Measurements from ENCODE around the gene GLRX2. TPM values are rescaled to one million over a fixed set of nuclear protein-coding genes. Genes with fewer than 3 reads are reported as not detected.
A peak's percentile ranks its signal among the peaks of the same experiment; 100 is the strongest.
"Not testable (repeated sequence)": the region's sequence is repeated elsewhere in the genome, so short reads cannot be mapped to it uniquely, and the experiment has no call there.

GLRX2 gene
- polyA plus RNA-seq (2014; cell fraction: cytosol; rRNA removed): 13.9 and 14.7 TPM in 2 replicates
- 12.5 and 22.0 TPM in 2 replicates for polyA plus RNA-seq (2014; cell fraction: nucleus; rRNA removed)

GRCh38 chr1:193104907-193105820, at the start of gene GLRX2:
Gene GLRX2, minus strand, starts transcription at chr1:193105414. Its CDS starts 32 bp downstream, at chr1:193105382.
- peak; percentile 80 for DNase-seq (ENCODE audit: low spot score)

GRCh38 chr1:193144999-193145398, 39.8 kb upstream of the GLRX2 start:
- DNase-seq (ENCODE audit: low spot score): no peak

GRCh38 chr1:193144361-193144938, 39.2 kb upstream of the GLRX2 start:
- no peak for DNase-seq (ENCODE audit: low spot score)

GRCh38 chr1:193143285-193143684, 38.1 kb upstream of the GLRX2 start:
- DNase-seq (ENCODE audit: low spot score): no peak

GRCh38 chr1:193142409-193142808, 37.2 kb upstream of the GLRX2 start:
- no peak for DNase-seq (ENCODE audit: low spot score)

- no peak for DNase-seq (ENCODE audit: low spot score)
Observed at GRCh38 chr1:193141804-193142203, 36.6 kb upstream of the GLRX2 start.

GRCh38 chr1:193140254-193140653, 35.0 kb upstream of the GLRX2 start:
- no peak for DNase-seq (ENCODE audit: low spot score)

- no peak for DNase-seq (ENCODE audit: low spot score)
Observed at GRCh38 chr1:193131266-193131860, 26.1 kb upstream of the GLRX2 start.

- no peak for DNase-seq (ENCODE audit: low spot score)
Observed at GRCh38 chr1:193125369-193125768, 20.2 kb upstream of the GLRX2 start.

GRCh38 chr1:193123751-193124150, 18.5 kb upstream of the GLRX2 start:
- no peak for DNase-seq (ENCODE audit: low spot score)

GRCh38 chr1:193121616-193122593, 16.7 kb upstream of the GLRX2 start, which contains the start of gene CDC73:
Gene CDC73, plus strand, starts transcription at chr1:193122031. Its CDS starts 170 bp downstream, at chr1:193122201.
- peak; percentile 96 for DNase-seq (ENCODE audit: low spot score)

- no peak for DNase-seq (ENCODE audit: low spot score)
Observed at GRCh38 chr1:193120604-193121166, 15.5 kb upstream of the GLRX2 start.

GRCh38 chr1:193118803-193119730, 13.9 kb upstream of the GLRX2 start:
- no peak for DNase-seq (ENCODE audit: low spot score)

GRCh38 chr1:193118194-193118593, 13.0 kb upstream of the GLRX2 start:
- no peak for DNase-seq (ENCODE audit: low spot score)

GRCh38 chr1:193117167-193117566, 12.0 kb upstream of the GLRX2 start:
- DNase-seq (ENCODE audit: low spot score): not testable (repeated sequence)

GRCh38 chr1:193115629-193116227, 10.5 kb upstream of the GLRX2 start:
- DNase-seq (ENCODE audit: low spot score): no peak

GRCh38 chr1:193114485-193115095, 9.4 kb upstream of the GLRX2 start:
- DNase-seq (ENCODE audit: low spot score): no peak

- DNase-seq (ENCODE audit: low spot score): no peak
Observed at GRCh38 chr1:193113992-193114332, 8.7 kb upstream of the GLRX2 start.
